HepG2 (cell line): Measurements from ENCODE around the gene CITED2. TPM values are rescaled to one million over a fixed set of nuclear protein-coding genes. Genes with fewer than 3 reads are reported as not detected.

ENCODE experiments used
- ATAC-seq: fragments of 200-7000 bp; cut with Tn5 transposase; 3 replicates; pipeline ENCODE4 v1.9.1; 2020; ENCODE audit warnings: mild to moderate bottlenecking, moderate library complexity
- BruUV-seq: library from RNA; stranded (reverse); fragments of 400-500 nt; replicated peaks from 2 replicates; lab custom pipeline; 2021; lab: Mats Ljungman, UMichigan
- CTCF ChIA-PET: fragments of 300-600 bp; formaldehyde crosslinking; extraction: SDS; loops from one replicate; lab custom pipeline; 2021; ENCODE audit warnings: low total read pairs, inconsistent platforms, low intra/inter-chr PET ratio; lab: Yijun Ruan, JAX
- POLR2A ChIA-PET: fragments of 350-600 bp; sonication (Branson Sonifier 250); formaldehyde crosslinking; loops from one replicate; lab custom pipeline; 2020; ENCODE audit warnings: antibody characterized with exemption, inconsistent platforms; lab: Yijun Ruan, JAX
- DNase-seq: peaks from one replicate; pipeline ENCODE4 v3.0.0-alpha.2; 2015; ENCODE audit warnings: low spot score
- FAIRE-seq: peaks from 3 replicates; lab custom pipeline; 2011; peaks lifted over from hg19 to GRCh38; lab: Jason Lieb, UNC
- H2AFZ ChIP-seq: one replicate; pipeline ENCODE4 v1.6.1; 2011; ENCODE audit warnings: low read length, inconsistent platforms
- H3K27ac ChIP-seq: fragments of 300-600 bp; 3 replicates; pipeline ENCODE4 v1.8.0; 2011; ENCODE audit warnings: mixed run types, mild to moderate bottlenecking, mixed read lengths, low read length, inconsistent platforms; ENCODE audit not compliant: insufficient read depth; ENCODE audit errors: extremely low read length
- H3K27me3 ChIP-seq, 2 experiments: fragments of 200-600 bp in 1 of 2; 2 replicates in 1 of 2; 3 replicates in 1 of 2; pipeline versions ENCODE4 v1.6.0 to v1.8.0; 2011; ENCODE audit warnings: low read length in 2 of 2, mild to moderate bottlenecking in 2 of 2, moderate library complexity in 2 of 2, inconsistent platforms in 1 of 2; ENCODE audit not compliant: insufficient read depth in 2 of 2, control insufficient read depth in 1 of 2
- H3K36me3 ChIP-seq, 2 experiments: fragments of 200-600 bp in 1 of 2; replicated peaks in 1 of 2; 2 replicates in 1 of 2; 3 replicates in 1 of 2; pipeline versions ENCODE4 v1.5.1 to v1.8.0; 2011; ENCODE audit warnings: low read length in 2 of 2, inconsistent platforms in 1 of 2; ENCODE audit not compliant: insufficient read depth in 2 of 2, control insufficient read depth in 1 of 2
- H3K4me1 ChIP-seq: 2 replicates; pipeline ENCODE4 v1.5.1; 2012; ENCODE audit warnings: low read length, inconsistent platforms; ENCODE audit not compliant: insufficient read depth
- H3K4me2 ChIP-seq: 2 replicates; pipeline ENCODE4 v1.6.0; 2011; ENCODE audit warnings: low read depth, low read length, inconsistent platforms
- H3K4me3 ChIP-seq, 3 experiments: fragments of 200-600 bp in 1 of 3; sonication (generic), shearing (Covaris generic) in 1 of 3; replicated peaks in 1 of 3; 2 replicates each; pipeline ENCODE4 v1.5.1; 2011 to 2016; ENCODE audit warnings: low read length in 3 of 3, inconsistent platforms in 2 of 3, low read depth in 2 of 3, mild to moderate bottlenecking in 2 of 3, control low read depth in 1 of 3, mixed read lengths in 1 of 3; ENCODE audit not compliant: insufficient read depth in 1 of 3
- H3K79me2 ChIP-seq: one replicate; pipeline ENCODE4 v1.6.1; 2011; ENCODE audit warnings: low read length, inconsistent platforms; ENCODE audit not compliant: insufficient read depth
- H3K9ac ChIP-seq: 2 replicates; pipeline ENCODE4 v1.6.0; 2011; ENCODE audit warnings: mild to moderate bottlenecking, low read depth, low read length, inconsistent platforms; ENCODE audit not compliant: insufficient read depth
- H3K9me3 ChIP-seq: 2 replicates; pipeline ENCODE4 v1.5.1; 2012; ENCODE audit warnings: mild to moderate bottlenecking, low read length
- H4K20me1 ChIP-seq: 2 replicates; pipeline ENCODE4 v1.6.0; 2011; ENCODE audit warnings: inconsistent platforms, mild to moderate bottlenecking, low read length, moderate library complexity; ENCODE audit not compliant: insufficient read depth
- CBFB ChIP-seq: sonication (generic); formaldehyde crosslinking; IDR thresholded peaks from 2 replicates; pipeline ENCODE4 v1.4.0; 2020; ENCODE audit warnings: missing genetic modification reagents
- HDAC2 ChIP-seq: sonication (generic); formaldehyde crosslinking; IDR thresholded peaks from 2 replicates; pipeline ENCODE4 v1.4.0; 2020; ENCODE audit warnings: missing genetic modification reagents
- HNF4A ChIP-seq: sonication (generic); formaldehyde crosslinking; IDR thresholded peaks from 2 replicates; pipeline ENCODE4 v1.4.0; 2020; ENCODE audit warnings: missing genetic modification reagents
- JUND ChIP-seq: sonication (generic); formaldehyde crosslinking; IDR thresholded peaks from 2 replicates; pipeline ENCODE4 v1.8.0; 2022; ENCODE audit warnings: mild to moderate bottlenecking, missing genetic modification reagents
- KLF13 ChIP-seq: sonication (generic); formaldehyde crosslinking; IDR thresholded peaks from 2 replicates; pipeline ENCODE4 v1.4.0; 2020; ENCODE audit warnings: mild to moderate bottlenecking, missing genetic modification reagents
- NFIB ChIP-seq: sonication (generic); formaldehyde crosslinking; IDR thresholded peaks from 2 replicates; pipeline ENCODE4 v1.9.0; 2021; ENCODE audit warnings: missing genetic modification reagents, mild to moderate bottlenecking, borderline replicate concordance
- SNRNP70 ChIP-seq: fragments of 200-400 bp; formaldehyde crosslinking; IDR thresholded peaks from 2 replicates; pipeline ENCODE4 v1.6.1; 2017; ENCODE audit warnings: mild to moderate bottlenecking, low read depth, low read length, moderate library complexity
- ZNF446 ChIP-seq: sonication (generic); formaldehyde crosslinking; IDR thresholded peaks from 2 replicates; pipeline ENCODE4 v1.5.0; 2020; ENCODE audit warnings: mild to moderate bottlenecking, missing genetic modification reagents
- ZNF713 ChIP-seq: sonication (generic); formaldehyde crosslinking; IDR thresholded peaks from 2 replicates; pipeline ENCODE4 v1.4.0; 2020; ENCODE audit warnings: mild to moderate bottlenecking, missing genetic modification reagents
- WGBS: methylation state at CpG from one replicate; pipeline ENCODE4 v1.1.6; 2017; ENCODE audit warnings: low lambda C conversion rate; 5-methylcytosine and 5-hydroxymethylcytosine counted together
- in situ Hi-C: cut with HindIII; loops from 2 replicates; pipeline ENCODE4 v1.10.0; 2017; ENCODE audit warnings: low pct_unique_long_range_greater_than_20kb; ENCODE audit not compliant: extremely low pct_ligation_motif_present
- intact Hi-C: fragments of 100-400 bp; cut with micrococcal nuclease; formaldehyde crosslinking; loops from one replicate; pipeline ENCODE4 v1.10.0; 2022; ENCODE audit not compliant: unreplicated experiment
- polyA plus RNA-seq, 8 experiments: library from polyadenylated mRNA; depleted of rRNA in 3 of 8; stranded (reverse) in 7 of 8; unstranded in 1 of 8; fragments of >200 nt; fragmentation: Illumina TruSeq in 4 of 8; extraction: Trizol in 4 of 8; gene quantifications; 2 replicates each; pipeline versions ENCODE4 v1.2.1 to v1.2.3, GENCODE V29; 2011 to 2016; ENCODE audit warnings: low read depth in 4 of 8, missing spikeins in 1 of 8, mixed read lengths in 1 of 8; ENCODE audit not compliant: insufficient read depth in 1 of 8
- total RNA-seq, 5 experiments: library from RNA; depleted of rRNA; stranded (reverse); fragments of >200 nt; fragmentation: Illumina TruSeq; extraction: Trizol; gene quantifications; 2 replicates each; pipeline ENCODE4 v1.2.3, GENCODE V29; 2016; ENCODE audit warnings: low read depth in 1 of 5
- TF ChIP-seq, protein P1 (sequence below): sonication (generic); formaldehyde crosslinking; IDR thresholded peaks from 2 replicates; pipeline ENCODE4 v1.4.0; 2020; ENCODE audit warnings: missing genetic modification reagents
- TF ChIP-seq, protein P2 (sequence below): sonication (generic); formaldehyde crosslinking; IDR thresholded peaks from 2 replicates; pipeline ENCODE4 v1.4.0; 2020; ENCODE audit warnings: mild to moderate bottlenecking, missing genetic modification reagents
- TF ChIP-seq, protein P3 (sequence below): sonication (generic); formaldehyde crosslinking; IDR thresholded peaks from 2 replicates; pipeline ENCODE4 v1.4.0; 2020; ENCODE audit warnings: missing genetic modification reagents
- TF ChIP-seq, protein P4 (sequence below): sonication (generic); formaldehyde crosslinking; IDR thresholded peaks from 2 replicates; pipeline ENCODE4 v1.4.0; 2020; ENCODE audit warnings: mild to moderate bottlenecking, missing genetic modification reagents

The CITED2 gene
- total and polyA plus RNA-seq, 2 of the 13 experiments (the other 11 are each of a cell fraction or from before 2014, with no cell fraction given) = 17.6 to 57.2 TPM

DNA sequence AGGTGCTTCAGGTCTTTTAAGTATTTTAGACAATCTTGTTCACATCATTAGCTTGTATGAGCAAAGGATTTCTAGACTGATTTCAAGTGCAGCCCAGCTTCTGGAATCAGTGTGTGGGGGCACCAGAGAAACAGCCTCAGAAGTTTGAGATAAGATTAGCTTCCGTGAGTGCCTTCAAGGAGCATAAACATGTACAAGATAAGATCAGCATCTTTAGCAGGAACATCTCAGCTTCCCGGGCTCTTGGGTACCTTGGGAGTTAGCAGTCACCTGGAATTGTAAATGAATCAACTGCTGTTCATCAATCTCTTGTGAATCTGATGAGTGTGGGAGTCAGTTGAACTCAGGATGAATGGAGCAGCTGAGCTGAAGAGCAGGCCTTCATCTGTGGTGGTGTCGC lies 12.0 kb upstream of the CITED2 start:
- H3K27ac ChIP-seq = no peak overlapping the region
- no peaks in the 10 kb centered on the region for H3K36me3 ChIP-seq
- H3K4me3 ChIP-seq = no peak overlapping the region
- H3K9me3 ChIP-seq = no peaks in the 10 kb centered on the region
- intact Hi-C loops = no loop called here
- no peak overlapping the region for H3K4me2 ChIP-seq
- FAIRE-seq = no peak
- no peaks in the 10 kb centered on the region for H3K79me2 ChIP-seq
- H2AFZ ChIP-seq = no peak overlapping the region
- WGBS = 60% methylated on average over 3 of the region's 3 CpGs
- DNase-seq = no peak
- in situ Hi-C loops = no loop called here
- POLR2A ChIA-PET = interaction anchor here (1.0 kb wide), 1 partner anchor 11 kb away, joined by 3 read pairs; no protein-coding TSS in a partner anchor
- no peaks in the 10 kb centered on the region for H3K27me3 ChIP-seq
- H3K9ac ChIP-seq = no peak overlapping the region
- ATAC-seq = no peak
- no peaks in the 10 kb centered on the region for H4K20me1 ChIP-seq
- H3K4me1 ChIP-seq = peaks cover 32% of the 10 kb centered on the region
- TF ChIP-seq JUND (CRISPR knock-in tag) (no peak), HNF4A (no peak), NFIB (CRISPR knock-in tag) (no peak), SNRNP70 (no peak), ZNF446 (CRISPR knock-in tag) (no peak), ZNF713 (no peak), KLF13 (CRISPR knock-in tag) (no peak), CBFB (CRISPR knock-in tag) (no peak), HDAC2 (no peak)
- TF ChIP-seq, protein P1, sequence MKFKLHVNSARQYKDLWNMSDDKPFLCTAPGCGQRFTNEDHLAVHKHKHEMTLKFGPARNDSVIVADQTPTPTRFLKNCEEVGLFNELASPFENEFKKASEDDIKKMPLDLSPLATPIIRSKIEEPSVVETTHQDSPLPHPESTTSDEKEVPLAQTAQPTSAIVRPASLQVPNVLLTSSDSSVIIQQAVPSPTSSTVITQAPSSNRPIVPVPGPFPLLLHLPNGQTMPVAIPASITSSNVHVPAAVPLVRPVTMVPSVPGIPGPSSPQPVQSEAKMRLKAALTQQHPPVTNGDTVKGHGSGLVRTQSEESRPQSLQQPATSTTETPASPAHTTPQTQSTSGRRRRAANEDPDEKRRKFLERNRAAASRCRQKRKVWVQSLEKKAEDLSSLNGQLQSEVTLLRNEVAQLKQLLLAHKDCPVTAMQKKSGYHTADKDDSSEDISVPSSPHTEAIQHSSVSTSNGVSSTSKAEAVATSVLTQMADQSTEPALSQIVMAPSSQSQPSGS = no peak
- TF ChIP-seq, protein P2, sequence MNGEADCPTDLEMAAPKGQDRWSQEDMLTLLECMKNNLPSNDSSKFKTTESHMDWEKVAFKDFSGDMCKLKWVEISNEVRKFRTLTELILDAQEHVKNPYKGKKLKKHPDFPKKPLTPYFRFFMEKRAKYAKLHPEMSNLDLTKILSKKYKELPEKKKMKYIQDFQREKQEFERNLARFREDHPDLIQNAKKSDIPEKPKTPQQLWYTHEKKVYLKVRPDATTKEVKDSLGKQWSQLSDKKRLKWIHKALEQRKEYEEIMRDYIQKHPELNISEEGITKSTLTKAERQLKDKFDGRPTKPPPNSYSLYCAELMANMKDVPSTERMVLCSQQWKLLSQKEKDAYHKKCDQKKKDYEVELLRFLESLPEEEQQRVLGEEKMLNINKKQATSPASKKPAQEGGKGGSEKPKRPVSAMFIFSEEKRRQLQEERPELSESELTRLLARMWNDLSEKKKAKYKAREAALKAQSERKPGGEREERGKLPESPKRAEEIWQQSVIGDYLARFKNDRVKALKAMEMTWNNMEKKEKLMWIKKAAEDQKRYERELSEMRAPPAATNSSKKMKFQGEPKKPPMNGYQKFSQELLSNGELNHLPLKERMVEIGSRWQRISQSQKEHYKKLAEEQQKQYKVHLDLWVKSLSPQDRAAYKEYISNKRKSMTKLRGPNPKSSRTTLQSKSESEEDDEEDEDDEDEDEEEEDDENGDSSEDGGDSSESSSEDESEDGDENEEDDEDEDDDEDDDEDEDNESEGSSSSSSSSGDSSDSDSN = no peak
- TF ChIP-seq, protein P3, sequence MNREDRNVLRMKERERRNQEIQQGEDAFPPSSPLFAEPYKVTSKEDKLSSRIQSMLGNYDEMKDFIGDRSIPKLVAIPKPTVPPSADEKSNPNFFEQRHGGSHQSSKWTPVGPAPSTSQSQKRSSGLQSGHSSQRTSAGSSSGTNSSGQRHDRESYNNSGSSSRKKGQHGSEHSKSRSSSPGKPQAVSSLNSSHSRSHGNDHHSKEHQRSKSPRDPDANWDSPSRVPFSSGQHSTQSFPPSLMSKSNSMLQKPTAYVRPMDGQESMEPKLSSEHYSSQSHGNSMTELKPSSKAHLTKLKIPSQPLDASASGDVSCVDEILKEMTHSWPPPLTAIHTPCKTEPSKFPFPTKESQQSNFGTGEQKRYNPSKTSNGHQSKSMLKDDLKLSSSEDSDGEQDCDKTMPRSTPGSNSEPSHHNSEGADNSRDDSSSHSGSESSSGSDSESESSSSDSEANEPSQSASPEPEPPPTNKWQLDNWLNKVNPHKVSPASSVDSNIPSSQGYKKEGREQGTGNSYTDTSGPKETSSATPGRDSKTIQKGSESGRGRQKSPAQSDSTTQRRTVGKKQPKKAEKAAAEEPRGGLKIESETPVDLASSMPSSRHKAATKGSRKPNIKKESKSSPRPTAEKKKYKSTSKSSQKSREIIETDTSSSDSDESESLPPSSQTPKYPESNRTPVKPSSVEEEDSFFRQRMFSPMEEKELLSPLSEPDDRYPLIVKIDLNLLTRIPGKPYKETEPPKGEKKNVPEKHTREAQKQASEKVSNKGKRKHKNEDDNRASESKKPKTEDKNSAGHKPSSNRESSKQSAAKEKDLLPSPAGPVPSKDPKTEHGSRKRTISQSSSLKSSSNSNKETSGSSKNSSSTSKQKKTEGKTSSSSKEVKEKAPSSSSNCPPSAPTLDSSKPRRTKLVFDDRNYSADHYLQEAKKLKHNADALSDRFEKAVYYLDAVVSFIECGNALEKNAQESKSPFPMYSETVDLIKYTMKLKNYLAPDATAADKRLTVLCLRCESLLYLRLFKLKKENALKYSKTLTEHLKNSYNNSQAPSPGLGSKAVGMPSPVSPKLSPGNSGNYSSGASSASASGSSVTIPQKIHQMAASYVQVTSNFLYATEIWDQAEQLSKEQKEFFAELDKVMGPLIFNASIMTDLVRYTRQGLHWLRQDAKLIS (CRISPR knock-in tag) = no peak
- TF ChIP-seq, protein P4, sequence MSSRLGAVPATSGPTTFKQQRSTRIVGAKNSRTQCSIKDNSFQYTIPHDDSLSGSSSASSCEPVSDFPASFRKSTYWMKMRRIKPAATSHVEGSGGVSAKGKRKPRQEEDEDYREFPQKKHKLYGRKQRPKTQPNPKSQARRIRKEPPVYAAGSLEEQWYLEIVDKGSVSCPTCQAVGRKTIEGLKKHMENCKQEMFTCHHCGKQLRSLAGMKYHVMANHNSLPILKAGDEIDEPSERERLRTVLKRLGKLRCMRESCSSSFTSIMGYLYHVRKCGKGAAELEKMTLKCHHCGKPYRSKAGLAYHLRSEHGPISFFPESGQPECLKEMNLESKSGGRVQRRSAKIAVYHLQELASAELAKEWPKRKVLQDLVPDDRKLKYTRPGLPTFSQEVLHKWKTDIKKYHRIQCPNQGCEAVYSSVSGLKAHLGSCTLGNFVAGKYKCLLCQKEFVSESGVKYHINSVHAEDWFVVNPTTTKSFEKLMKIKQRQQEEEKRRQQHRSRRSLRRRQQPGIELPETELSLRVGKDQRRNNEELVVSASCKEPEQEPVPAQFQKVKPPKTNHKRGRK (CRISPR knock-in tag) = no peak
- no TSS peak for BruUV-seq
- CTCF ChIA-PET = no interaction called here
